ENCODE results near the gene INVS.

DNA sequence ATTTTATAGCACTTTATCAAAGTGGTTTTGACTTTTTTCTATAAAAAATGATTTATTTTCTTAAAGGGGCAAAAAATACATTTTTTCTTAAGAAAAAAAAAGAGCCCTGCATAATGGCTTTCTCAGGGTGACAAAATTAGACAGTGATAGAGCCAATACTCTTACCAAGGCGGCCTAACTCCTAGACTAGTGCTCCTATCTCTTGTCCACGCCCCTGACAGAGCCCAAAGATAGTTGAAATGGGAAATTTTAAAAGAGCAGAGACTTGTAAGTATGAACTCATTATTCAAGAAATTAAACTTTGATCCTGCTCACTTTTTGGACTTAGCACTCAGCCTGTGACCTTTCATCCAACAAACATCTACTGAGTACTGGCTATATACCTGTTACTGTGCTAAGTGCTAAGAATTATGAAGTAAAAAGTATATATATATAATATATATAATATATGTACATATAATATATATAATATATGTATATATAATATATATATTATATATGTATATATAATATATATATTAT lies 1.2 kb downstream of the INVS start:
- TF ChIP-seq, protein P1, sequence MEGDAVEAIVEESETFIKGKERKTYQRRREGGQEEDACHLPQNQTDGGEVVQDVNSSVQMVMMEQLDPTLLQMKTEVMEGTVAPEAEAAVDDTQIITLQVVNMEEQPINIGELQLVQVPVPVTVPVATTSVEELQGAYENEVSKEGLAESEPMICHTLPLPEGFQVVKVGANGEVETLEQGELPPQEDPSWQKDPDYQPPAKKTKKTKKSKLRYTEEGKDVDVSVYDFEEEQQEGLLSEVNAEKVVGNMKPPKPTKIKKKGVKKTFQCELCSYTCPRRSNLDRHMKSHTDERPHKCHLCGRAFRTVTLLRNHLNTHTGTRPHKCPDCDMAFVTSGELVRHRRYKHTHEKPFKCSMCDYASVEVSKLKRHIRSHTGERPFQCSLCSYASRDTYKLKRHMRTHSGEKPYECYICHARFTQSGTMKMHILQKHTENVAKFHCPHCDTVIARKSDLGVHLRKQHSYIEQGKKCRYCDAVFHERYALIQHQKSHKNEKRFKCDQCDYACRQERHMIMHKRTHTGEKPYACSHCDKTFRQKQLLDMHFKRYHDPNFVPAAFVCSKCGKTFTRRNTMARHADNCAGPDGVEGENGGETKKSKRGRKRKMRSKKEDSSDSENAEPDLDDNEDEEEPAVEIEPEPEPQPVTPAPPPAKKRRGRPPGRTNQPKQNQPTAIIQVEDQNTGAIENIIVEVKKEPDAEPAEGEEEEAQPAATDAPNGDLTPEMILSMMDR (IDR thresholded peaks at IDR 0.05; ENCODE audit: low read length), result no peak
- no peak for TF ChIP-seq EZH2 (optimal IDR thresholded peaks at IDR 0.05; ENCODE audit: low read depth, low read length)
